Transverse colon (tissue), 4 donors: Measurements from ENCODE around the gene TMPRSS2. TPM values are rescaled to one million over a fixed set of nuclear protein-coding genes. Genes with fewer than 3 reads are reported as not detected.
A peak's percentile ranks its signal among the peaks of the same experiment; 100 is the strongest.

Experiments used
- DNase-seq: peaks from one replicate; pipeline ENCODE4 v3.0.0-alpha.2; 2019
- H3K27ac ChIP-seq, 4 donors: fragments of 200-600 bp; sonication (generic); 2 replicates each; pipeline ENCODE4 v1.5.1; 2016 to 2018; ENCODE audit warnings: inconsistent platforms in 4 of 4
- H3K27me3 ChIP-seq: fragments of 200-600 bp; sonication (generic); 2 replicates; pipeline ENCODE4 v1.5.1; 2017; ENCODE audit warnings: inconsistent platforms
- H3K36me3 ChIP-seq, 4 donors: fragments of 200-600 bp; sonication (generic); 2 replicates each; pipeline ENCODE4 v1.5.1; 2017 to 2019; ENCODE audit warnings: inconsistent platforms in 4 of 4
- H3K4me1 ChIP-seq, 4 donors: fragments of 200-600 bp; sonication (generic); 2 replicates each; pipeline ENCODE4 v1.5.1; 2017 to 2020; ENCODE audit warnings: inconsistent platforms in 4 of 4
- H3K4me3 ChIP-seq, 4 donors: fragments of 200-600 bp; sonication (generic); 1 replicate in 1 of 4; 2 replicates in 3 of 4; pipeline versions ENCODE4 v1.5.1 to v1.6.1; 2017 to 2019; ENCODE audit warnings: inconsistent platforms in 4 of 4
- H3K9me3 ChIP-seq, 2 donors: fragments of 200-600 bp; sonication (generic); 2 replicates each; pipeline ENCODE4 v1.5.1; 2017 to 2019; ENCODE audit warnings: inconsistent platforms in 2 of 2
- CTCF ChIP-seq, 5 experiments: fragments of 200-600 bp in 3 of 5; fragments of 450-650 bp in 2 of 5; sonication (generic) in 3 of 5; IDR thresholded peaks; 1 replicate in 2 of 5; 2 replicates in 3 of 5; pipeline ENCODE4 v1.5.1; 2016 to 2017; ENCODE audit warnings: antibody characterized with exemption in 5 of 5, inconsistent platforms in 3 of 5, mild to moderate bottlenecking in 2 of 5, moderate library complexity in 1 of 5
- EP300 ChIP-seq: sonication (generic); formaldehyde crosslinking; IDR thresholded peaks from one replicate; pipeline ENCODE4 v1.6.1; 2017; ENCODE audit warnings: antibody characterized with exemption, low read depth
- POLR2A ChIP-seq: fragments of 450-650 bp; IDR thresholded peaks from one replicate; pipeline ENCODE4 v1.6.1; 2016; ENCODE audit warnings: antibody characterized with exemption, mild to moderate bottlenecking, moderate library complexity
- POLR2AphosphoS5 ChIP-seq, 3 donors: sonication (generic); formaldehyde crosslinking; IDR thresholded peaks; one replicate each; pipeline ENCODE4 v1.6.1; 2016; ENCODE audit warnings: antibody characterized with exemption in 3 of 3
- WGBS, 2 donors: methylation state at CpG; one replicate each; pipeline ENCODE4 v1.1.5; 2018; ENCODE audit warnings: low coverage in 1 of 2; 5-methylcytosine and 5-hydroxymethylcytosine counted together
- in situ Hi-C, 4 donors: fragments of 200-750 bp; cut with MboI; loops; one replicate each; pipeline versions ENCODE4 v1.15.0 to v1.15.1; 2017; ENCODE audit warnings: low sequenced_read_pairs in 3 of 4, low pct_ligation_motif_present in 1 of 4, low pct_unique_long_range_greater_than_20kb in 1 of 4
- intact Hi-C: fragments of 100-400 bp; cut with DNase I; formaldehyde crosslinking; loops from one replicate; pipeline ENCODE4 v1.15.1; 2023; ENCODE audit warnings: low total_unique reads
- total RNA-seq, 4 donors: library from RNA; depleted of rRNA; stranded (reverse); fragments of >200 nt; gene quantifications; one replicate each; pipeline ENCODE4 v1.1.0, GENCODE V29; 2016

Gene TMPRSS2
- total RNA-seq, 4 donors from 2014 or later = 65.3 to 557 (median 485) TPM

GRCh38 chr21:41478319-41479177 is 29.4 kb downstream of the TMPRSS2 start:
- Histone ChIP-seq H3K4me1 (peaks cover 6 to 33% (median 23%) of the 10 kb centered on the region in 4 donors), H3K4me3 (no peak overlapping the region), H3K27ac (peak overlapping the region; percentile 15 to 67 (median 38)), H3K9me3 (no peaks in the 10 kb centered on the region), H3K27me3 (no peaks in the 10 kb centered on the region), H3K36me3 (peaks cover 0 to 1% (median 0%) of the 10 kb centered on the region in 4 donors)
- in situ Hi-C loops = no loop called here
- intact Hi-C loops = no loop called here
- WGBS, 2 donors = 27 to 53% methylated on average over 5 to 11 of the region's 11 CpGs
- TF ChIP-seq EP300 (no peak), CTCF (IDR thresholded peaks at IDR 0.05) (no peak), POLR2AphosphoS5 (IDR thresholded peaks at IDR 0.05) (no peak), POLR2A (no peak)
- DNase-seq = no peak

GRCh38 chr21:41477641-41478318 is 30.2 kb downstream of the TMPRSS2 start:
- intact Hi-C loops (no loop called here), in situ Hi-C loops (no loop called here)
- TF ChIP-seq POLR2A (no peak), CTCF (IDR thresholded peaks at IDR 0.05) (no peak), EP300 (no peak), POLR2AphosphoS5 (IDR thresholded peaks at IDR 0.05) (no peak)
- DNase-seq = no peak
- Histone ChIP-seq H3K4me3 (no peak overlapping the region), H3K27ac (peak overlapping the region; percentile 15 to 67 (median 38)), H3K9me3 (no peaks in the 10 kb centered on the region), H3K27me3 (no peaks in the 10 kb centered on the region), H3K4me1 (peaks cover 6 to 33% (median 23%) of the 10 kb centered on the region in 4 donors), H3K36me3 (peaks cover 0 to 7% (median 0%) of the 10 kb centered on the region in 4 donors)
- WGBS, 2 donors = 13 to 20% methylated on average over 4 to 14 of the region's 15 CpGs

- no peak overlapping the region for H3K4me3 ChIP-seq
- in situ Hi-C loops = no loop called here
Measured at GRCh38 chr21:41475714-41476420, 32.1 kb downstream of the TMPRSS2 start.

More at GRCh38 chr21:41475714-41476420, 32.1 kb downstream of the TMPRSS2 start:
- intact Hi-C loops = no loop called here
- H3K4me1 ChIP-seq = peaks cover 6 to 26% (median 16%) of the 10 kb centered on the region in 4 donors
- no peaks in the 10 kb centered on the region for H3K9me3 ChIP-seq
- DNase-seq = no peak
- no peaks in the 10 kb centered on the region for H3K27me3 ChIP-seq
- TF ChIP-seq POLR2A = no peak
- no peak for TF ChIP-seq EP300
- no peak for TF ChIP-seq CTCF (IDR thresholded peaks at IDR 0.05)
- TF ChIP-seq POLR2AphosphoS5 (IDR thresholded peaks at IDR 0.05) = peak in 1 of 3 donors; percentile 51
- H3K36me3 ChIP-seq = peaks cover 0 to 7% (median 3%) of the 10 kb centered on the region in 4 donors
- no peak overlapping the region for H3K27ac ChIP-seq
- 71% methylated on average over 13 of the region's 15 CpGs; no CpG with 5 or more reads in 1 of the 2 donors for WGBS, 2 donors
